Activated CD4-positive, alpha-beta T cell treated with anti-CD3 and anti-CD28 coated beads for 36 hours (primary cell): ENCODE results near the gene TSC22D1. TPM values are rescaled to one million over a fixed set of nuclear protein-coding genes. Genes with fewer than 3 reads are reported as not detected.
"Not testable (repeated sequence)": the region's sequence is repeated elsewhere in the genome, so short reads cannot be mapped to it uniquely, and the experiment has no call there.

ENCODE experiments used
- ATAC-seq: fragments of 200-7000 bp; cut with Tn5 transposase; one replicate; pipeline ENCODE4 v1.10.0; 2021; ENCODE audit warnings: mild to moderate bottlenecking, moderate library complexity
- CTCF ChIA-PET: fragments of 350-600 bp; sonication (Branson Sonifier 250); formaldehyde crosslinking; loops from one replicate; lab custom pipeline; 2021; ENCODE audit warnings: antibody characterized with exemption; lab: Charles Lee
- POLR2A ChIA-PET: fragments of 350-600 bp; sonication (Branson Sonifier 250); formaldehyde crosslinking; loops from one replicate; lab custom pipeline; 2021; ENCODE audit warnings: antibody characterized with exemption, inconsistent platforms; lab: Charles Lee
- DNase-seq: peaks from one replicate; pipeline ENCODE4 v3.0.0-alpha.2; 2020
- H3K27ac Mint-ChIP-seq: one replicate; pipeline ENCODE4 v1.8.0; 2021; ENCODE audit warnings: mixed read lengths
- H3K27me3 Mint-ChIP-seq: one replicate; pipeline ENCODE4 v1.8.0; 2021; ENCODE audit warnings: mixed read lengths
- H3K36me3 Mint-ChIP-seq: one replicate; pipeline ENCODE4 v1.8.0; 2021; ENCODE audit warnings: low read depth, mixed read lengths
- H3K4me1 Mint-ChIP-seq: one replicate; pipeline ENCODE4 v1.8.0; 2021; ENCODE audit warnings: mixed read lengths
- H3K4me3 Mint-ChIP-seq: one replicate; pipeline ENCODE4 v1.8.0; 2021; ENCODE audit warnings: mild to moderate bottlenecking, moderate library complexity, mixed read lengths
- H3K9me3 Mint-ChIP-seq: one replicate; pipeline ENCODE4 v1.8.0; 2021; ENCODE audit warnings: low read depth, mixed read lengths
- intact Hi-C, 2 experiments: fragments of 100-400 bp; cut with DNase I in 1 of 2; cut with micrococcal nuclease in 1 of 2; formaldehyde crosslinking; loops; one replicate each; pipeline versions ENCODE4 v1.14.2 to v1.15.1; 2022 to 2024; cut with DNase I, micrococcal nuclease
- total RNA-seq, 2 experiments: library from RNA; stranded (reverse); gene quantifications; one replicate each; pipeline ENCODE4 v1.2.3, GENCODE V29; 2021

Gene TSC22D1
- total RNA-seq, 2 experiments from 2014 or later = 6.5 to 6.7 TPM

- no peaks in the 10 kb centered on the region for H3K36me3 Mint-ChIP-seq
- no peaks in the 10 kb centered on the region for H3K27me3 Mint-ChIP-seq
- H3K9me3 Mint-ChIP-seq = no peaks in the 10 kb centered on the region
- H3K4me1 Mint-ChIP-seq = no peaks in the 10 kb centered on the region
- H3K4me3 Mint-ChIP-seq = no peak overlapping the region
- DNase-seq (no peak), ATAC-seq (no peak)
- POLR2A ChIA-PET = no interaction called here
- CTCF ChIA-PET = interaction anchor here (0.7 to 3.8 kb wide), 7 partner anchors 13 to 571 kb away, joined by 3 to 19 read pairs (median 4); no protein-coding TSS in a partner anchor
- intact Hi-C loops = loop anchor here (1.0 to 2.0 kb wide), 4 partner anchors 32 to 566 kb away; no protein-coding TSS in a partner anchor
- no peak overlapping the region for H3K27ac Mint-ChIP-seq
These were observed 105.2 kb downstream of the TSC22D1 start for GRCh38 chr13:44470638-44471562.

GRCh38 chr13:44468874-44469273 is 107.3 kb downstream of the TSC22D1 start:
- ATAC-seq (no peak), DNase-seq (no peak)
- Mint-ChIP-seq H3K27me3 (no peaks in the 10 kb centered on the region), H3K4me1 (no peaks in the 10 kb centered on the region), H3K27ac (no peak overlapping the region), H3K4me3 (no peak overlapping the region), H3K36me3 (no peaks in the 10 kb centered on the region), H3K9me3 (no peaks in the 10 kb centered on the region)
- POLR2A ChIA-PET = no interaction called here
- CTCF ChIA-PET = interaction anchor here (0.7 to 3.8 kb wide), 10 partner anchors 8 to 563 kb away, joined by 3 to 19 read pairs (median 4); no protein-coding TSS in a partner anchor
- intact Hi-C loops = no loop called here

DNA sequence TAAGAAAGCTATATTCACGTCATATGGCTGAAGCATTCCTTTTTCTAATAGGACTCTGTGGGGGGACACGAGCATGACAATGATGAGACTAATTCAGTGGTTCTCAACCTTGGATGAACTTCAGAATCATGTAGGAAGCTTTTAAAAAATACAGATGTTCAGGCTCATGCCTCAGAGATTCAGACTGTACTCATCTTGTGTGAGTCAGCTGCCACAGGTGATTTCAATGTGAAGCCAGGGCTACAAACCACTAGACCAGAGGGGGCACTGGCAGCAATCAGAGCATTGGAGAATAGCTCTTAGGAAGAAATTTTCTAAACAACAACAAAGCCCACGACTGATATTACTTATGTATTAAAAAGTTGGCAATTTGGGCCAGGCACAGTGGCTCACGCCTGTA is 110.8 kb downstream of the TSC22D1 start:
- POLR2A ChIA-PET = no interaction called here
- intact Hi-C loops = no loop called here
- H3K36me3 Mint-ChIP-seq = no peaks in the 10 kb centered on the region
- no peak for DNase-seq
- H3K4me3 Mint-ChIP-seq = no peak overlapping the region
- no peak for ATAC-seq
- no peaks in the 10 kb centered on the region for H3K27me3 Mint-ChIP-seq
- CTCF ChIA-PET = interaction anchor here (0.6 to 1.4 kb wide), 3 partner anchors 18 to 662 kb away, joined by 3 read pairs; no protein-coding TSS in a partner anchor
- no peak overlapping the region for H3K27ac Mint-ChIP-seq
- H3K4me1 Mint-ChIP-seq = no peaks in the 10 kb centered on the region
- H3K9me3 Mint-ChIP-seq = no peaks in the 10 kb centered on the region

- no peaks in the 10 kb centered on the region for H3K27me3 Mint-ChIP-seq
- no peak overlapping the region for H3K27ac Mint-ChIP-seq
- H3K9me3 Mint-ChIP-seq = no peaks in the 10 kb centered on the region
- CTCF ChIA-PET = interaction anchor here (1.0 to 1.6 kb wide), 4 partner anchors 9 to 559 kb away, joined by 3 to 8 read pairs (median 4); no protein-coding TSS in a partner anchor
- POLR2A ChIA-PET = no interaction called here
- DNase-seq (no peak), ATAC-seq (no peak)
- H3K4me3 Mint-ChIP-seq = no peak overlapping the region
- H3K36me3 Mint-ChIP-seq = no peaks in the 10 kb centered on the region
- no peaks in the 10 kb centered on the region for H3K4me1 Mint-ChIP-seq
- intact Hi-C loops = no loop called here
These were observed 111.7 kb downstream of the TSC22D1 start for GRCh38 chr13:44464471-44464870.

DNA sequence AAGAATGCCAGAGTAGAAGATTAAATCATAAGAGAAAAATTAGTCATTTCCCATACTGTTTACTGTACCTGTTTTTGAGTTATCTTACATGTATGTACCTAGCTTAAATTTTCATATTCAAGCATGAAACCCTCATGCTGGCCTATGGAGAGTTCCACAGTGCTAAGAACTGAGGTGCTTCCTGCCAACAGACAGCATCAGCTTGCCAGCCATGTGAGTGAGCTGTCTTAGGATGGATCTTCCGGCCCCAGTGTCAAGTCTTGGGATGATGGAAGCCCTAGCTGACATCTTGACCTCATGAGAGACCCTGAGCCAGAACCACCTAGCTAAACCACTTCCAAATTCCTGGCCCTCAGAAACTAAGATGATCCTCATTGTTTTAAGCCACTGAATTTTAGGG is 112.4 kb downstream of the TSC22D1 start:
- H3K9me3 Mint-ChIP-seq = no peaks in the 10 kb centered on the region
- ATAC-seq (no peak), DNase-seq (no peak)
- intact Hi-C loops = no loop called here
- ChIA-PET CTCF (interaction anchor here (0.6 to 1.6 kb wide), 7 partner anchors 9 to 558 kb away, joined by 3 to 8 read pairs (median 4); no protein-coding TSS in a partner anchor), POLR2A (no interaction called here)
- no peaks in the 10 kb centered on the region for H3K36me3 Mint-ChIP-seq
- H3K4me3 Mint-ChIP-seq = no peak overlapping the region
- no peaks in the 10 kb centered on the region for H3K4me1 Mint-ChIP-seq
- no peaks in the 10 kb centered on the region for H3K27me3 Mint-ChIP-seq
- no peak overlapping the region for H3K27ac Mint-ChIP-seq

DNA sequence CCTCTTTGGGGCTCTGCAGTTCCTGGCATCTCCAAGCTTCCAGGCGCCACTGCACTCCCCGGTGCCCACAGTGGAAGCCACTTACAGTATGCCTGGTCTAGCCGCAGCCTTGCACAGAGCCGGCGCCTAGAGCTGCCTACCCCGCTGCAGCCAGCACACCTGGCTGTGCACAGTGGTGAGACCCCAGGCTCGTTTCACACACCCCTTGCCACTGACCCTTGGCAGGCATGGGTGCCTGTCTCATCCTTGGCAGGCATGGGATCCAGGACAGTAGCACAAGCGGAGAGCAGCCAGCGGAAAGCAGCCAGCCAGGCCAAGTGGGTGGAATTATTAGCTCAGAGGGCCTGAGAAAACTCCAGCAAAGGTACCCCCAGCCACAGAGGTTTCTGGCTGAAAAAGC is 116.5 kb downstream of the TSC22D1 start:
- Mint-ChIP-seq H3K27me3 (no peaks in the 10 kb centered on the region), H3K4me3 (no peak overlapping the region), H3K4me1 (peaks cover 4% of the 10 kb centered on the region), H3K27ac (no peak overlapping the region), H3K9me3 (no peaks in the 10 kb centered on the region), H3K36me3 (no peaks in the 10 kb centered on the region)
- POLR2A ChIA-PET = no interaction called here
- DNase-seq = no peak
- ATAC-seq = no peak
- CTCF ChIA-PET = no interaction called here
- intact Hi-C loops = no loop called here

GRCh38 chr13:44458313-44458975 is 117.7 kb downstream of the TSC22D1 start:
- H3K9me3 Mint-ChIP-seq = no peaks in the 10 kb centered on the region
- no peak overlapping the region for H3K27ac Mint-ChIP-seq
- peaks cover 4% of the 10 kb centered on the region for H3K4me1 Mint-ChIP-seq
- ChIA-PET POLR2A (no interaction called here), CTCF (interaction anchor here (0.8 to 1.4 kb wide), 3 partner anchors 16 to 553 kb away, joined by 3 read pairs; no protein-coding TSS in a partner anchor)
- no peaks in the 10 kb centered on the region for H3K27me3 Mint-ChIP-seq
- H3K36me3 Mint-ChIP-seq = no peaks in the 10 kb centered on the region
- intact Hi-C loops = no loop called here
- DNase-seq = no peak
- ATAC-seq = no peak
- no peak overlapping the region for H3K4me3 Mint-ChIP-seq

DNA sequence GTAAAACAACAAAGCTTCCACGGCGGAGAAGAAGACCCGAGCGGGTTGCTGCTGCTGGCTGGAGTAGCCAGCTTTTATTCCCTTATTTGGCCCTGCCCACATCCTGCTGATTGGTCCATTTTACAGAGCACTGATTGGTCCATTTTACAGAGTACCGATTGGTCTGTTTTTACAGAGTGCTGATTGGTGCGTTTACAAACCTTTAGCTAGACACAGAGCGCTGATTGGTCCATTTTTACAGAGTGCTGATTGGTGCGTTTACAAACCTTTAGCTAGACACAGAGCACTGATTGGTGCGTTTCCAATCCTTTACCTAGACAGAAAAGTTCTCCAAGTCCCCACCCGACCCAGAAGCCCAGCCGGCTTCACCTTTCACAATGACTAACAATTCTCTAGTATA is 119.9 kb downstream of the TSC22D1 start:
- H3K36me3 Mint-ChIP-seq, H3K4me1 Mint-ChIP-seq, H3K27me3 Mint-ChIP-seq, H3K4me3 Mint-ChIP-seq, ATAC-seq, H3K9me3 Mint-ChIP-seq, DNase-seq, H3K27ac Mint-ChIP-seq, intact Hi-C loops: not testable (repeated sequence)
- CTCF ChIA-PET = interaction anchor here (0.9 to 2.0 kb wide), 4 partner anchors 13 to 548 kb away, joined by 3 to 7 read pairs (median 4); no protein-coding TSS in a partner anchor
- POLR2A ChIA-PET = interaction anchor here (0.5 kb wide), 1 partner anchor 14 kb away, joined by 4 read pairs; no protein-coding TSS in a partner anchor

DNA sequence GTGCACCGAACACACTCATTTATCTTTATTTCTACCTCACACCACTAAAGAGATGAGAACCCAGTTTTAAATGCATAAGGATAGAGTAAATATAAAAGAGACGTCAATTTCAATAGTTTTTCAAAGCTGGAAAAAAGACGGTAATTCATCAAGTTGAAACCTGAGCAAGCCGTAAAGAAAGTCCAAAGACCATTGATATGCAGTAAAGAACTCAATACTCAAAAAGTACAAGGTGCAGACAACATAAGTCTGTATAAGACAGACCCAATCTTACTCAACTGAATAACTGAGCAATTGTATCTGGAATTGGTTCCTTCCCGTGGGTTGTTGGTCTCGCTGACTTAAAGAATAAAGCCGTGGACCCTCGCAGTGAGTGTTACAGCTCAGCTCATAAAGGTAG is 120.4 kb downstream of the TSC22D1 start:
- Mint-ChIP-seq H3K4me3 (no peak overlapping the region), H3K27me3 (no peaks in the 10 kb centered on the region), H3K36me3 (no peaks in the 10 kb centered on the region), H3K4me1 (peaks cover 4% of the 10 kb centered on the region), H3K27ac (no peak overlapping the region), H3K9me3 (no peaks in the 10 kb centered on the region)
- CTCF ChIA-PET = interaction anchor here (0.9 to 2.0 kb wide), 3 partner anchors 12 to 548 kb away, joined by 3 to 7 read pairs (median 4); no protein-coding TSS in a partner anchor
- no peak for ATAC-seq
- DNase-seq = no peak
- POLR2A ChIA-PET = no interaction called here
- intact Hi-C loops = no loop called here

- Mint-ChIP-seq H3K27me3 (no peaks in the 10 kb centered on the region), H3K27ac (no peak overlapping the region), H3K36me3 (no peaks in the 10 kb centered on the region), H3K9me3 (no peaks in the 10 kb centered on the region), H3K4me1 (peaks cover 4% of the 10 kb centered on the region), H3K4me3 (no peak overlapping the region)
- ChIA-PET POLR2A (no interaction called here), CTCF (no interaction called here)
- ATAC-seq (no peak), DNase-seq (no peak)
- intact Hi-C loops = no loop called here
These were observed 122.2 kb downstream of the TSC22D1 start for GRCh38 chr13:44453881-44454280.

- CTCF ChIA-PET = no interaction called here
- ATAC-seq = no peak
- POLR2A ChIA-PET = no interaction called here
- Mint-ChIP-seq H3K27ac (no peak overlapping the region), H3K4me3 (no peak overlapping the region), H3K27me3 (no peaks in the 10 kb centered on the region), H3K36me3 (no peaks in the 10 kb centered on the region), H3K4me1 (peaks cover 2% of the 10 kb centered on the region), H3K9me3 (no peaks in the 10 kb centered on the region)
- DNase-seq = no peak
- intact Hi-C loops = no loop called here
These were observed 123.1 kb downstream of the TSC22D1 start for GRCh38 chr13:44453069-44453468.
